RWPE2 (cell line): ENCODE results near the gene SRC.

Experiments
- ATAC-seq: fragments of 200-7000 bp; cut with Tn5 transposase; 3 replicates; pipeline ENCODE4 v1.9.1; 2021; ENCODE audit warnings: low read depth
- DNase-seq: peaks from one replicate; pipeline ENCODE4 v3.0.0-alpha.2; 2020; ENCODE audit warnings: low spot score
- H3K27ac ChIP-seq: fragments of 450-650 bp; 2 replicates; pipeline ENCODE4 v1.5.1; 2017; ENCODE audit warnings: mild to moderate bottlenecking; ENCODE audit not compliant: poor library complexity, severe bottlenecking
- H3K27me3 ChIP-seq: fragments of 250-450 bp; sonication (Bioruptor Pico); 2 replicates; pipeline ENCODE4 v1.5.1; 2021; ENCODE audit warnings: mild to moderate bottlenecking, moderate library complexity; ENCODE audit not compliant: insufficient read depth, poor library complexity, severe bottlenecking
- H3K36me3 ChIP-seq: fragments of 250-450 bp; sonication (Bioruptor Pico); 2 replicates; pipeline ENCODE4 v1.5.1; 2020; ENCODE audit warnings: low read depth, mild to moderate bottlenecking, moderate library complexity
- H3K4me1 ChIP-seq: fragments of 250-450 bp; sonication (Bioruptor Pico); 2 replicates; pipeline ENCODE4 v1.5.1; 2021; ENCODE audit warnings: mild to moderate bottlenecking, moderate library complexity; ENCODE audit not compliant: insufficient read depth, poor library complexity, severe bottlenecking
- H3K4me3 ChIP-seq: fragments of 250-450 bp; sonication (Bioruptor Pico); 2 replicates; pipeline ENCODE4 v1.5.1; 2021; ENCODE audit warnings: mild to moderate bottlenecking, moderate library complexity; ENCODE audit not compliant: severe bottlenecking
- H3K9me3 ChIP-seq: fragments of 250-450 bp; sonication (Bioruptor Pico); 2 replicates; pipeline ENCODE4 v1.5.1; 2021; ENCODE audit warnings: mild to moderate bottlenecking, moderate library complexity; ENCODE audit not compliant: severe bottlenecking
- TF ChIP-seq, protein P1 (sequence below): fragments of 450-650 bp; IDR thresholded peaks from one replicate; pipeline ENCODE4 v1.5.1; 2017; ENCODE audit warnings: mild to moderate bottlenecking, moderate library complexity; ENCODE audit not compliant: poor library complexity, severe bottlenecking

The SRC gene

DNA sequence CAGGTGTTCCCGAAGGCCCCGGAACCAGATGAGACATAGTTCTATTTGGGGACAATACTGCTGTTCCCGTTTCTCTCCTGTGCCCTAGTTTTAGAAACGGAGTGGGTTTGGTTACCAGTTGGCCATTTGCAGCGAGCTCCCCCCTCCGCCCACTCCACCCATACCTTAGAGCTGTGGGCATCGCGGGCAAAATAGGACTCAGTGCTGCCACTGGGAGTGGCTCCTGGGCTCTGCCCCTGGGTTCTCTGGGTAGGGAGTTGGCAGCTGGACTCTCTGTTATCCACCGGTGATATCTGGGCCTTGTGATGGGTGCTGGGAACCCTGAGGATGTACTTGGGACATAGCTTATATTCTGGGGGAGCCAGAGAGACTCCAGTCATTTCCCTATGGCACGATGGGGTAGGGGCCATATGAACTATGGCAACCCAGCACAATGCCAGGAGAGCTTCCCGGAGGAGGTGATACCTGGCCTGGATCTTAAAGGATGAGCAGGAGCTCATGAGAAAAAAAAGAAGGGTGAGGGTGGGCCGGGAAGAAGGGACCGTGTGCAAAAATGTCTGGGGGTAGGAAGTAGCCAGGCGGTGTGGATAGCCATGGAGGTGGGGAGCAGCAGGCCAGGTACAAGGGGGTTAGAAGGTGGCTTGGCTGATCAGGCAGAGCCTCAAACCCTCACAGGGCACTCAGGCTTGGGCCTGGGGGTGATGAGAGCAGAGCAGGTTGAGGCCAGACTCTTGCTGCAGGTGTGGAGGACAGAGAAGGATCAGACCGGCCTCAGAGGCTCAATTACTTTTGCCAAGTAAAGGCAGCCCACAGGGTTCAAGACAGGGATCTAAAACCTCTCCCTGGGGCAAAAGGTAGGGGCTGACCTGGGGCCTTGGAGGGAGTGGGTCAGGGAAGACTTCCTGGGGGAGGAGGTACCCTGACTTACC, 9.6 kb downstream of the SRC start:
- Histone ChIP-seq H3K36me3 (peaks cover 37% of the 10 kb centered on the region), H3K4me3 (no peak overlapping the region), H3K9me3 (no peaks in the 10 kb centered on the region), H3K4me1 (peaks cover 48% of the 10 kb centered on the region), H3K27ac (peak overlapping the region; percentile 96), H3K27me3 (no peaks in the 10 kb centered on the region)
- peak; percentile 80 for DNase-seq
- TF ChIP-seq, protein P1, sequence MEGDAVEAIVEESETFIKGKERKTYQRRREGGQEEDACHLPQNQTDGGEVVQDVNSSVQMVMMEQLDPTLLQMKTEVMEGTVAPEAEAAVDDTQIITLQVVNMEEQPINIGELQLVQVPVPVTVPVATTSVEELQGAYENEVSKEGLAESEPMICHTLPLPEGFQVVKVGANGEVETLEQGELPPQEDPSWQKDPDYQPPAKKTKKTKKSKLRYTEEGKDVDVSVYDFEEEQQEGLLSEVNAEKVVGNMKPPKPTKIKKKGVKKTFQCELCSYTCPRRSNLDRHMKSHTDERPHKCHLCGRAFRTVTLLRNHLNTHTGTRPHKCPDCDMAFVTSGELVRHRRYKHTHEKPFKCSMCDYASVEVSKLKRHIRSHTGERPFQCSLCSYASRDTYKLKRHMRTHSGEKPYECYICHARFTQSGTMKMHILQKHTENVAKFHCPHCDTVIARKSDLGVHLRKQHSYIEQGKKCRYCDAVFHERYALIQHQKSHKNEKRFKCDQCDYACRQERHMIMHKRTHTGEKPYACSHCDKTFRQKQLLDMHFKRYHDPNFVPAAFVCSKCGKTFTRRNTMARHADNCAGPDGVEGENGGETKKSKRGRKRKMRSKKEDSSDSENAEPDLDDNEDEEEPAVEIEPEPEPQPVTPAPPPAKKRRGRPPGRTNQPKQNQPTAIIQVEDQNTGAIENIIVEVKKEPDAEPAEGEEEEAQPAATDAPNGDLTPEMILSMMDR: no peak
- no peak for ATAC-seq

- H3K9me3 ChIP-seq: no peaks in the 10 kb centered on the region
- peaks cover 35% of the 10 kb centered on the region for H3K36me3 ChIP-seq
- DNase-seq: peak; percentile 99
- H3K4me1 ChIP-seq: peaks cover 48% of the 10 kb centered on the region
- peak; percentile 57 for ATAC-seq
- no peaks in the 10 kb centered on the region for H3K27me3 ChIP-seq
- peak overlapping the region; percentile 96 for H3K27ac ChIP-seq
- TF ChIP-seq, protein P1: peak; percentile 16
- H3K4me3 ChIP-seq: no peak overlapping the region
These were observed 10.4 kb downstream of the SRC start for GRCh38 chr20:37356387-37356786.

GRCh38 chr20:37356961-37357371, 11.0 kb downstream of the SRC start:
- Histone ChIP-seq H3K9me3 (no peaks in the 10 kb centered on the region), H3K4me1 (peaks cover 48% of the 10 kb centered on the region), H3K36me3 (peaks cover 29% of the 10 kb centered on the region), H3K4me3 (no peak overlapping the region), H3K27me3 (no peaks in the 10 kb centered on the region), H3K27ac (peak overlapping the region; percentile 96)
- ATAC-seq (no peak), DNase-seq (peak; percentile 82)
- TF ChIP-seq, protein P1: no peak

GRCh38 chr20:37357481-37358365, 11.8 kb downstream of the SRC start:
- Histone ChIP-seq H3K27ac (peak overlapping the region; percentile 96), H3K4me1 (peaks cover 48% of the 10 kb centered on the region), H3K36me3 (peaks cover 23% of the 10 kb centered on the region), H3K9me3 (no peaks in the 10 kb centered on the region), H3K27me3 (no peaks in the 10 kb centered on the region), H3K4me3 (no peak overlapping the region)
- DNase-seq (peak; percentile 78), ATAC-seq (peak; percentile 0; the same call in 2 of the 3 replicates)
- TF ChIP-seq, protein P1: no peak
